HG03060 (cell line): ENCODE data around the gene FBXW11.
"Not testable (repeated sequence)": the region's sequence is repeated elsewhere in the genome, so short reads cannot be mapped to it uniquely, and the experiment has no call there.

Experiments
- ATAC-seq: cut with Tn5 transposase; IDR thresholded peaks from one replicate; pipeline ENCODE4 v1.9.1; 2021; ENCODE audit warnings: low read depth, moderate number of reproducible peaks; ENCODE audit not compliant: unreplicated experiment

The FBXW11 gene

DNA sequence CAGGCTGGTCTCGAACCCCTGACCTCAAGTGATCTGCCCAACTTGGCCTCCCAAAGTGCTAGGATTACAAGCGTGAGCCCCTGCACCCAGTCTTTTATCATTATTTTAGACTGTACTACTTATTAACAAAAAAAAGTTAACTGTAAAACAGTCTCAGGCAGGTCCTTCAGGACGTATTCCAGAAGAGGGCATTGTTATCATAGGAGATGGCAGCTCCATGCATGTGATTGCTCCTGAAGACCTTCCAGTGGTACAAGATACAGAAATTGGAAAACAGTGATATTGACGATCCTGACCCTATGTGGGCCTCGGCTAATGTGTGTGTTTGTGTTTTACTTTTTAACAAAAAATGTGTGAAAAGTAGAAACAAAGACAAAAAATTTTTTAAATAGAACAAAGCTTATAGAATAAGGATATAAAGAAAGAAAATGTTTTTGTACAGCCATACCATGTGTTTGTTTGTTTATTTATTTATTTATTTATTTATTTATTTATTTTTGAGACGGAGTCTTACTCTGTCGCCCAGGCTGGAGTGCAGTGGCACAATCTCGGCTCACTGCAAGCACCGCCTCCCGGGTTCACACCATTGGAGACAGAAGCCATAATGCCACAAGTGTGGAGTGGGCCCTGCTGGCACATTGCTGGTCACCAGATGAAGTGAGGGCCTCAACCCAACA lies 13.8 kb upstream of the FBXW11 start:
- ATAC-seq: not testable (repeated sequence)

DNA sequence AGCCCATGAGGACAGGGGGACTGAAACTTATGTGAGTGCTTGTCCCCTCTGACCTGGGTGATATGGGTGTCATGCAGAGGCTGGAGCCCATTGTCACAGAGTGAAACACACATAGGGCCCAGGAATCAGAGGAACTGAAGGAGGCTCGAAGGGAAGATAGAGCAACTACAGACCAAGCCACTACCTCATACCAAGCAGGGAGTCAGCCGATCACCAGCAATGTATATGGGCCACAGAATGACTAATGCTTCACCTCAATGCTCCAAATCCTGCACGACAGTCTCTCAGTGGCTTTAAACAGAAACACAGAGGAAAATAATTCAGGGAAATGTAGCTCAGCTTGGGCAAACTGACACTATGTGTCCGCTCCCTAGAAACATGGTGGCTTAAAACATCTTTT lies 8.9 kb upstream of the FBXW11 start:
- no peak for ATAC-seq

DNA sequence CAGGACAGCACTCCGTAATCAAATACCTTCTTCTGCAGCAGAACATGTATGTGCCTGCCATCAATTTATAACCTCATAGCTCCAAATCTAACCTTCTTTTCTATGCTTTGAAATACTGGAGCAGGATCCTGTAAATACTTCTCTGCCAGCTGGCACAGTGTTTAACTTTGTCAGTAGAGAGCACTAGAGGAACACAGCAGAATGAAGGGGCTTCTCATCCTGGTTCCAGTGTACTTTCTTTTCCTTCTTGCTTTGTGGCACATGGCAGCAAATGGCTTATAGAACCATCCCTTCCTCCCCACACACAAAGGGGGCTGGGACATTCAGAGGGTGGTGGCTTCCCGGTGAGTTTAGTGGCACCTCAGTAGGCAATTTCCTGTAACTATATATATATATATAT lies 3.8 kb upstream of the FBXW11 start:
- ATAC-seq: no peak

DNA sequence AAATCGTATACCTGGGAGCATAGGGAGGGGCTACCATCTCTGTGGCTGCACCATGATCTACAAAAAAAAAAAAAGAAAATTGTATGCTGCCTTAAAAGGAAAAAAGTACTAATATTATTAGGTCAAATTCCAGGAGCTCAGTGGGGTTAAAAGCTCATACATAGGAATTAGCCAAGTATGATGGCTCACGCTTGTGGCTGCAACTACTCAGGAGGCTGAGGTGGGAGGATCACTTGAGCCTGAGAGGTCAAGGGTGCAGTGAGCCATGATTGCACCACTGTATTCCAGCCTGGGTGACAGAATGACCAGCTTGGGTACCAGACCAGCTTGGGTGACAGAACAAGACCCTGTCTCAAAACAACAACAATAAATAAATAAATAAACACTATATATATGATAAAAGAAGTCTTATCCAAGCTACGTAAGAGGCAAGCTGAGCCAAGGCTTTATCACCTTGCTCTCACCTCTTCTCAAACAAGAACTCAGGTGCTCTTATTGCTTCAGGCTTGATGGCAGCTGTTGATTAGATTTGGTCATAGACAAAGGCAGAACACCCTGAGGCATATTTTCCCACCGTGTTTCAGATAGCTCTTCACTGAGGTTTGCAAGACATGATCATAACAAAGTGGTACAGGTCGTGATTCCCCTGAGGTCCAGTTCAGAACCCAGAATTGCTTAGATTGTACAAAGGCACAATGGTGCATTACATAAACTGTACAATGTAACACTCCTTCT lies 3.3 kb upstream of the FBXW11 start:
- no peak for ATAC-seq

DNA sequence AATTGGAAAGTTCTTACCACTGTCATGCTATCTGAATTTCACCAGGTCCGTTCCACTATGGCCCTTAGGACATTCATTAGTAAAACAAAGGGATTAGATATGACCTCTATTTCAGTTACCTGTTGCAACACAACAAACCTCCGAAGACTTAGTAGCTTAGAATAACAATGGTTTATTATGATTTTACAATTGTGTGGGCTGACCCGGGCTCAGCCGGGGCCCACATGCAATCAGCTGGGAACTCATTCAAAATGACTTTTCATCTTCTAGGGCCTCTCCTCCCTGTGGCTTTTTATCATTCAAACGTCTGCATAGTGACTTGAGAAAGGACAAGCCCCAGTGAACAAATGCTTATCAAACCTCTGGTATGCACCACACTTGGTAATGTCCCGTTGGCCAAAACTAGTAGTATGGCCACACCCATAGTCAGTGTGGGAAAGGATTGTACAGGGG lies 2.3 kb upstream of the FBXW11 start:
- no peak for ATAC-seq

DNA sequence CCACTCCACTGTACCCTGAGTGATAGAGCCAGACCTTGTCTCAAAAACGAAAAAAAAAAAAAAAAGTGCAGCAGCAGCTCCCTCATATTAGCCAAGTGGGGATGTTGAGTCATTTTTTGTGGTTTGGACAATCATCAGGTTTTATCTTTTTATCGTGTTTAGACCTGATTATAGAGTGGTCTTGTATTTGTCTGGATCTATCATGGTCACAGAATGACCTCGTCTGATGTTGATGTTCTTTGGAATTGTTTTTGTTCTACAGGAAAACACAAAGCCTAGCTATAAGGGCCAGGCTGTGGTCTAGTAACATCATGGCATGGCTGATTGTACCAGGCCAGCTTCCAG lies 1.6 kb upstream of the FBXW11 start:
- no peak for ATAC-seq

DNA sequence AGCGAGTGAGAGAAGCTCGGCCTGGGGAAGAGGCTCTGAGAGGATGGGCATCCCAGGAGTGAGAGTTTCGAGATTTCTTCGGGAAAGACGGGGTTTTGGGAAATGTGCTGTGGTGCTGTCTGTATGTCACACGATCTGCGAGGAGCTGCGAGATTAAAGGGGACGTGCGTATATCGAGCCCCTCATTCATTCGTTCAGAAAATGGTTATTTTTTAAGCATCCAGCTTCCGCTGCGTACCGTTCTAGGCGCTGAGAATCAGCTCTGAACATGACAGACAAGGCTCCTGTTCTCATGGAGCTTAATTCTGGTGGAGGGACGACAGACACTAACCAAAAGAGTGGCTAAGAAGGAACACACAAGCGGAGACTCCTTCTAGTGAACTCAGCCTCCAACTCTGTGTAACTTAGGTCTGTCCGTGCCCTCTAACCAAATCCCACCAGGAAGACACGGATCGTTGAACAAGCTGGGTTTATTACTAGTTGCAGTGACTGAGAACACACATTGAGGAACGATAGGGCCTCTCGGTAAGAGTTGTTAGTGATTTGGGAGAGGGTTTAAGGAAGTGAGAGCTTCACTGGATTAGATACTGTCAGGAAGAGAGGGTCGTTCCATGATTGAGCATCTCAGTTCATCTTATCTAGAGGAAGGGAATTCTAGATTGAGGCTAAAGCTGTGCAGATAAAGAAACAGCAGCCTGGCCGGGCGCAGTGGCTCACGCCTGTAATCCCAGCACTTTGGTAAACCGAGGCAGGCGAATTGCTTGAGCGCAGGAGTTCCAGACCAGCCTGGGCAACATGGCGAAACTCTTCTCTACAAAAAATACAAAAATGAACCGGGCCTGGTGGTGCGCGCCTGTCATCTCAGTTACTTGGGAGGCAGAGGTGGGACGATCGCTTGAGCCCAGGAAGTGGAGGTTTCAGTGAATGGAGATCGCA lies 1.0 kb upstream of the FBXW11 start:
- no peak for ATAC-seq

DNA sequence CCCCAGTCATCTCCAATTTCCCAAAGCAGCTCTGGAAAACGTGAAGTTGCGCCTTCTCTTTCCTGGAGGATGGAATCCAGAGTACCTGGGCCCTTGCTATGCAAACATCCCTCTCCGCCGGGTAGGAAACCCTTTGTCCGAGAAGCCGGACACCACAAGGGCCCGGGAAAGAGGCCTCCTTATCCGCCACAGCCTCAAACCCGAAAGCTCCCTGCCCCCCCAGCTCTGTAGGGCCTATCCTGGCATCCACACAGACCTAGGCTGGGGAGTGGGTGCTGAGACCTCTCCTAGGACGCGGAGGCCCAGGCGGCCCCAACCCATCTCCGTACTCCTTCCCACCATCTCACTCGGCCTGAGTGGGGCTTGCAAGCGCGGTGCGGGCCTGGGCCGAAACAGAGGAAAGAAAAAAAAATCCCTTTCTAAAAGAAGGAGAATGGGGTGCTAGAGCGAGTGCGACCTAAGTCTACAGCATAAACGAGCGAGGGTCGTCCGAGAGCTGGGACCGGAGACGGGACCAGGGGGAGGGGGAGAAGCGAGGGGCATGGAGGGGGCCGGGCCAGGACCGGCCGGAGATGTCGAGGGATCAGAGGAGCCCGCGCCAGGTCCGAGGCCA lies 624 bp downstream of the FBXW11 start:
- no peak for ATAC-seq

DNA sequence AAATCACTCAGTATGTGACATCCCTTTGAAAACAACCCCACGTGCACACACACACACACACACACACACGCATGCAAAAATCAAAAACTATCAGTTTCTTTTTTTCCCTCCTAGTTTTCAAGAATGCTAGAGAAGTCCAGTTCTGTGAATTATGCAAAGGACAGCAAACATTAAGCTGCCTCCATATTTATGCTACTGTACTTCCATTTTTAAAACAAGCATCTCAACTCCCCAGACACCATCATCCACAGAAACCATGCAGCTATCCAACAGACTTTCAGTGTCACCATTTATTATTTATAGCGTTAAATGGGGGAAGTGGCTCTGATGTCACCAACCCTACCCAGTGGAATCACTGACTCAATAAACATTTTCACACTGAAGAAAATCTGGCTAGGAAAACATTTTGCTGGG lies 1.6 kb downstream of the FBXW11 start:
- ATAC-seq: no peak

DNA sequence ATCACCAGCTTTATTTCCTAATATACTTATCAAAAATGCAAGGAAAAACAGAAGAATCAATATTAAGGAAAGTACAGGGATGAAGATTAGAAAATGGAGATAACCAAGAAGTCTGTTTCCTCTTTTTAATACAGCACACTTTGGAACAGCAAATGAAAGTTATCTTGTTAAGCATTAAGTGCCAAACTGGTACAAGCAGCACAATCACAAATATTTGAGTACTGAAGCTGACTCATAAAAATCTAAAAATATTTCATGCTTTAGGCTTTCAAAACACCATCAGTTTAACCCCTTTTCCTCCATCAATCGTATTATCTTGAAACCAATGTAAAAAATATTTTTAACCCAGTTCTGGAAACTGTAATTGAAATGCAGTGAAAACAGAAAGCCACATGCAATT lies 2.7 kb downstream of the FBXW11 start:
- no peak for ATAC-seq

DNA sequence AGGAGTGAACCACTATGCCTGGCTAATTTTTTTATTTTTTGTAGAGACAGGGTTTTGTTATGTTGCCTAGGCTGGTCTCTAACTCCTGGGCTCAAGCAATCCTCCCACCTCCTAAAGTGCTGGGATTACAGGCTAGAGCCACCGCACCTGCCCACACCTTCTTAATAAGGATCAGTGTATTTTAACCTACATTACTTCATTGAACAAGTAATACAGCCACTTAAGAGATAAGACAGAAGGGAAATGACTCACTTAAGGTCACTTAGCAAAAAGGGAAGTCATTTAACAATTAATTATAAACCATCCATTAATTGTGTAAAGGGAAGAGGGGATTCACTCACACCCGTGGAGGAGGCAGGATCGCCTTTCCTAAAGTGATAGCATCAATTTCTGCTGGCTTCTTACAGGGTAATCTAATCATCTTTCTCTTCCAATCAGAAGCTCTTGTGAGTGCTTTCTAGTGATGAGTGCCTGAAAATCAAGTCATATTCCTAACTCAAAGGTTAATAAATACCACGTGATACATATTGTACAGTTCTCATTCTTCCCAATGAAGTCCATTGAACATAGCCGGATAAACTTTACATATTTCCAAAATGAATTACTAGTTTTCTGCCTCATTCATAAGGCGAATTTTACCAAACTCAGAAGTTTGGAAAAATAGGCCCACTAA lies 3.5 kb downstream of the FBXW11 start:
- no peak for ATAC-seq

DNA sequence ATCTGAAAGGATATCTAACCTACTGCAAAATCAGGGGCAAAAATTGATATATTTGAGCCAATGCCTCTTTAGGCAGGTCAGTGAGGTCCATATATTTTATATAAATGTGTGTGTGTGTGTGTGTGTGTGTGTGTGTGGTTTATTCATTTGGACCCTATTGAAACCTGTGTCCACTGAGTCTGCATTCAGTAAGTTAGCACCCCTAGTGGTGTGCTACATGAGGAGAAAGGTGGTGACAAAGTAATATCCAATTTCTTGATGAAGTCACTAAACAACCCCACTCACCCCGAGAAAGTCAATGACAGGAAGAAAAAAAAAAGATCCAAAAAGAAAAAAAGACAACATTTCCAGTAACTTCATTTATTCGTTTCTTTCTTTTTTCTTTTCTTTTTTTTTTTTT lies 4.1 kb downstream of the FBXW11 start:
- no peak for ATAC-seq

DNA sequence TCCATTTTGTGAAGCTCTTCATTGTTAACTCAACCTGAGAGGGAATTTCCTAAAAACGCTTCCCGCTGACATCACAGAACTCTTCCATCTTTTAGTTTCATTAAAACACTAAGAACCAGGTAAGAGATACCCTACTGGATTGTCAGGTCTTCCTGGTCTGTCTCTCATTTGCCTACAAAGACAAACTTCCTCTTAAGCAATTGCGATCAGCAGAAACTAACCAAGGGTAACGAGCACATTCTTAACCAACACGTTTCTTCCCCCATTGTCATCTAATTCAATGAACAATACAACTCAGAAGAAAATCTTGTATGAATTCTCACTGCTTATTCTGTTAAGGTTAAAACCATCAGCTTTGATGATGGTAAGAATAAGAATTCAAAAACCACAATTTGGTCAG lies 6.6 kb downstream of the FBXW11 start:
- peak; percentile 45 for ATAC-seq

DNA sequence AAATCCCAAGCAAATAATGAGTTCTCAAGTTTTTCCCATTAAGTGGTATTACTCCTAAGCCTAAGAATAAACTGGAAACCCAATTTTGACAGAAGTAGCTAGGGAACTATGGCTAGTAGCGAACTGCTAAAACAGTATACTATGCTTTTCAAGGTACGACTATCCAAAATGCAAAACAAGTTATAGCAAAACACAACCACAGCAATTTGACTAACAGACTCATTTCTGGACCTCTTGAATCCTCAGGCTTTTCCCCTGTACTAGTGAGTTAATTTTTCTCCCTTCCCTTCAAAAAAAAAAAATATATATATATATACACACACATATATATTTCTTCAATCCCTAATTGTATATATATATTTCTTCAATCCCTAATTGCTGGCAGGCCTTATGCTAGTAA lies 7.3 kb downstream of the FBXW11 start:
- ATAC-seq: no peak

DNA sequence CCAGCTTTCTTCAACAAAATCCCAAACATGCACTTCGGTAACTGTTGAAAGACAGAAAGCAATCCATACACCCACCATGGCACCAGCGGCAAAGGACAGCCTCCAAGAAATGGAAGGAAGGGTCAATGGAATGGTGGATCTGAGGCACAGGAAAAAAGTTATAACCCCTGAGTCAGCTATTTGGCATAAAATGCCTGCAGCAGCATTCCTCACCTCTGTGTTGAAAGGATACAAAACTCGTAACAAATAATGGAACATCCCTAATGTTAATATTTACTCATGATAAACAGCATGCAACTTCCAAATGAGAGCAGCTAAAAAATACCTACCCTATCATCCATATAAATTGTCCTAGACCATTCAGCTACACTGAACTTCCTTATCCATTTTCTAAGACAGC lies 9.4 kb downstream of the FBXW11 start:
- no peak for ATAC-seq

DNA sequence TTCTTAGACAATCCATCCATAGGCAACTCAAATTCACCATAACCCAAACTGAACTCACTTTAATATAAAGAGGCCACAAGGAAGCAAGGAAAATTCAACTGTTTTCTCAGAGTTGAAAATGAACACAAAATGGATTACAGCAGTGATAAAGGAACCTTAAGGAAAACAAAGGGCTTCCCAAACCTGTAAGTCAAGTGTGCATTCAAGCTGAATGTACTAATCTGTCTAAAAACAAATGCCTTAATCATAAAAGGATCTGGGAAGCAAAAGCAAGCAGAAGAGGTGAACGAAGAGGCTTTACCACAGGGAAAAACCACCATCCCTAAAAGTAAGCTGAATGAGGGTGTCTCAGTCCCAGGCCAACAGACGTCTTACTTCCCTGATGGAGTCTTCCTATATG lies 13.6 kb downstream of the FBXW11 start:
- no peak for ATAC-seq

DNA sequence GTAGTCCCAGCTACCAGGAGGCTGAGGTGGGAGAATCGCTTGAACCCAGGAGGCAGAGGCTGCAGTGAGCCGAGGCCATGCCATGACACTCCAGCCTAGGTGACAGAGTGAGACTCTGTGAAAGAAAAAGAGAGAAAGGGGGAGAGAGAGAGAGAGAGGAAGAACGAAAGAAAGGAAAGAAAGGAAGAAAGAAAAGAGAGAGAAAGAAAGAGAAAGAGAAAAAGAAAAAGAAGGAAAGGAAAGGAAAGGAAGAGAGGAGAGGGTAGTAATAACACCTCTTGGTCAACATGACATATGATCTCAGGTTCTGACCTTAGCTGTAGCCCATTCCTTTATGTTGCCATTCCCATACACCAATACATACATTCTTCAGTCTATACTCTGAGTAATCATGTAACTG lies 14.1 kb downstream of the FBXW11 start:
- no peak for ATAC-seq

DNA sequence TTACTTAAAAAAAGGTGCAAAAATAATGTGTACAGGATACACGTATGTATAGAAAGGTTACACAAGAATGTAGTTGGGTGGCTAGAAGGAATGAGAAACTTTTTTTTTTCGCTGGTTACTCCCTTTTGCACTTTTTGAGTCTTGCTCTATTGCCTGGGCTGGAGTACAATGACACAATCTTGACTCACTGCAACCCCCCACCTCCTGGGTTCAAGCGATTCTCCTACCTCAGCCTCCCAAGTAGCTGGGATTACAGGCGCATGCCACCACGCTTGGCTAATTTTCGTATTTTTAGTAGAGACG lies 15.8 kb downstream of the FBXW11 start:
- ATAC-seq: no peak

DNA sequence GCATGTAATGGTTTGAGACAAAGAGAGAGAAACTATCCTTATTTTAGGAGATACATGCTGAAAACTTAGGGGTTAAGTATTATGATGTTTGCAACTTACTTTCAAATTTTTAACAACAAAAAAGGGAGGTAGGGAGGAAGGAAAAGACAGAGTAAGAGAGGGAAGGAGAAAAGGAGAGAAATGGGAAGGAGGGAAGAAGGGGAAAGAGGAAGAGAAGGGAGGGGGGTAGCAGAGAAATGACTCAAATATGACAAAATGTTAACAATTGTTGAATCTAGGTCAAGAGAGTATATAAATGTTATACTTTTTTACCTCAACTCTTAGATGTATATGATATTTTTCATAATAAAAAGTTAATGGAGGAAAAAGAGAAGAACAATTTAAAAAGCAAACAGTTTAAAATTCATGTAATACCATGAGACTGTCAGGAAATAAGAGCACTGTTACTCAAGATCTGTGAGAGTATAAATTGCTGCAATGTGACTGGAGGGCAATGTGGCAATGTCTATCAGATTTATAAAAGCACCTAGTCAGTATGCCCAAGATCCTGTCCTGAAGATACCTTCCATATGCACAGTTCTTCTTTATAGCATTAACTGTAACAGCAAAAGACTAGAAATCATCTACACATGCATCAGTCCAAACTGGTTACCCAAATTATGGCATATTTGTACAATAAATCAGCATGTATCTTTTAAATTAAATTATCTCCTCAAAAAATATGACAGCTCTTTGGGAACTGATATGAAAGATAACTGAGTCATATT lies 16.3 kb downstream of the FBXW11 start:
- no peak for ATAC-seq

DNA sequence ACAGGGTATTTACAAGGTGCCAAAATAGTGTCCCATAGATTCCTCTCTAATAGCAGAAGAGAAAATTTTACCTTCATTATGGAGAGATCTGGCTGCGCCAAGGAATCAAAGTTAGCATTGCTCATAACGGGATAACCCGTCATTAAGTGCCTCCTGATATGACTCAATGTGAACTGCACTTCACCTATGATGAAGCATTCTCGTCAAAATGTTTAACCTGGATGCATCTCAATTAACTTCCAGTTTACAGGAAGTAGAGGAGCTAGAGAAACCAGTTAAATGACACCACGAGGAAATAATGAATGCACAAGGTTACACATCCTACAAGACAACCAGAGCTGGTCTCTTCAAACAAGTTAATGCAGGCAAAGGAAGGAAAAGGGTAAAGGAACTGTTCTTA lies 17.2 kb downstream of the FBXW11 start:
- ATAC-seq: peak; percentile 73
